Esophagus muscularis mucosa (tissue), 4 donors: ENCODE measurements around the gene NPB. TPM values are rescaled to one million over a fixed set of nuclear protein-coding genes. Genes with fewer than 3 reads are reported as not detected.

Source experiments
- DNase-seq: peaks from one replicate; pipeline ENCODE4 v3.0.0-alpha.2; 2017; ENCODE audit errors: extremely low spot score
- H3K27ac ChIP-seq, 4 donors: fragments of 200-600 bp; sonication (generic); replicated peaks in 1 of 4; 1 replicate in 3 of 4; 2 replicates in 1 of 4; pipeline ENCODE4 v1.5.1; 2016 to 2019; ENCODE audit warnings: mild to moderate bottlenecking in 1 of 4
- H3K27me3 ChIP-seq, 4 donors: fragments of 200-600 bp; sonication (generic); one replicate each; pipeline versions ENCODE4 v1.5.1 to v1.6.0; 2016 to 2019
- H3K36me3 ChIP-seq, 4 donors: fragments of 200-600 bp; sonication (generic); one replicate each; pipeline ENCODE4 v1.5.1; 2016 to 2019
- H3K4me1 ChIP-seq, 4 donors: fragments of 200-600 bp; sonication (generic); one replicate each; pipeline ENCODE4 v1.5.1; 2016 to 2019
- H3K4me3 ChIP-seq, 4 donors: fragments of 200-600 bp; sonication (generic); 1 replicate in 2 of 4; 2 replicates in 2 of 4; pipeline ENCODE4 v1.5.1; 2016 to 2019; ENCODE audit warnings: mild to moderate bottlenecking in 4 of 4, moderate library complexity in 1 of 4
- H3K9me3 ChIP-seq, 4 donors: fragments of 200-600 bp; sonication (generic); 1 replicate in 3 of 4; 2 replicates in 1 of 4; pipeline ENCODE4 v1.5.1; 2016 to 2019
- EP300 ChIP-seq: sonication (generic); formaldehyde crosslinking; IDR thresholded peaks from one replicate; pipeline ENCODE4 v1.6.1; 2017; ENCODE audit warnings: antibody characterized with exemption
- POLR2A ChIP-seq: fragments of 450-650 bp; IDR thresholded peaks from one replicate; pipeline ENCODE4 v1.6.1; 2017; ENCODE audit warnings: antibody characterized with exemption, moderate library complexity, mild to moderate bottlenecking, low read depth
- POLR2AphosphoS5 ChIP-seq, 2 donors: sonication (generic); formaldehyde crosslinking; IDR thresholded peaks; one replicate each; pipeline ENCODE4 v1.6.1; 2017; ENCODE audit warnings: antibody characterized with exemption in 2 of 2
- WGBS: methylation state at CpG from one replicate; pipeline ENCODE4 v1.1.5; 2018; 5-methylcytosine and 5-hydroxymethylcytosine counted together
- intact Hi-C: fragments of 100-400 bp; cut with DNase I; formaldehyde crosslinking; loops from one replicate; pipeline ENCODE4 v1.15.1; 2023
- total RNA-seq, 4 donors: library from RNA; depleted of rRNA; stranded (reverse); fragments of >200 nt; gene quantifications; one replicate each; pipeline versions ENCODE4 v1.1.0 to v1.2.1, GENCODE V29; 2016
- TF ChIP-seq, protein P1 (sequence below), 3 experiments: fragments of 200-600 bp in 2 of 3; fragments of 450-650 bp in 1 of 3; sonication (generic) in 2 of 3; IDR thresholded peaks; one replicate each; pipeline ENCODE4 v1.5.1; 2017 to 2019; ENCODE audit warnings: antibody characterized with exemption in 3 of 3, mild to moderate bottlenecking in 2 of 3, moderate library complexity in 1 of 3

The NPB gene
- total RNA-seq, 4 donors from 2014 or later, result 0.78 to 1.8 TPM; not detected in 2

DNA sequence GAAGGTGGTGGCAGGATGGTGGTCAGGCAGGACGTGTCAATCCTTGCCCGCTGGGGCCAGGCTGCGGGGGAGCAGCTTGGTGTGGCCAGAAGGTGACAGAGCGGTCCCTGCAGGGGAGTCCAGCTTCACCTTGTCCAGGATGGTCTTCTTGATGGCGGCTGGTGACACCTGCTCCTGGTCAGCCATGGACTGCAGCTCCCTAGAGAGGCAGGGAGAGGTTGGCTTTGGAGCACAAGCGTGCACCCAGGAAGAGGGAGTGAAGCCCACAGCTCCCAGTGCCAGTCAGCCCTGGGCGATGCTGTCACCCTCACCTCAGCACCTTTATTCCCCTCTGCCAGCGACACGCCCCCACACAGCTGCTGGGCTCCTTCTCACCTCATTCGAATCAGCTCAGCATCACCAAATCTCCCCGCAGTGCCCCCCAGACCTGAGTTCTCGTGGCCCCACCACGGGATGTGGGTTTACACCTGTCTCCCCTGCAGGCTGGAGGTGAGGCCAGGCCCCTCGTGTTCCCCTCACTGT, 31.2 kb downstream of the NPB start:
- Histone ChIP-seq H3K27ac (no peak overlapping the region), H3K36me3 (no peaks in the 10 kb centered on the region), H3K4me3 (no peak overlapping the region), H3K27me3 (peaks cover 0 to 15% (median 0%) of the 10 kb centered on the region in 4 donors), H3K9me3 (no peaks in the 10 kb centered on the region), H3K4me1 (peaks cover 20 to 30% (median 27%) of the 10 kb centered on the region in 4 donors)
- 87% methylated on average over 10 of the region's 14 CpGs for WGBS
- no peak for TF ChIP-seq EP300
- no peak for TF ChIP-seq POLR2AphosphoS5 (IDR thresholded peaks at IDR 0.05)
- no peak for TF ChIP-seq POLR2A
- TF ChIP-seq, protein P1, sequence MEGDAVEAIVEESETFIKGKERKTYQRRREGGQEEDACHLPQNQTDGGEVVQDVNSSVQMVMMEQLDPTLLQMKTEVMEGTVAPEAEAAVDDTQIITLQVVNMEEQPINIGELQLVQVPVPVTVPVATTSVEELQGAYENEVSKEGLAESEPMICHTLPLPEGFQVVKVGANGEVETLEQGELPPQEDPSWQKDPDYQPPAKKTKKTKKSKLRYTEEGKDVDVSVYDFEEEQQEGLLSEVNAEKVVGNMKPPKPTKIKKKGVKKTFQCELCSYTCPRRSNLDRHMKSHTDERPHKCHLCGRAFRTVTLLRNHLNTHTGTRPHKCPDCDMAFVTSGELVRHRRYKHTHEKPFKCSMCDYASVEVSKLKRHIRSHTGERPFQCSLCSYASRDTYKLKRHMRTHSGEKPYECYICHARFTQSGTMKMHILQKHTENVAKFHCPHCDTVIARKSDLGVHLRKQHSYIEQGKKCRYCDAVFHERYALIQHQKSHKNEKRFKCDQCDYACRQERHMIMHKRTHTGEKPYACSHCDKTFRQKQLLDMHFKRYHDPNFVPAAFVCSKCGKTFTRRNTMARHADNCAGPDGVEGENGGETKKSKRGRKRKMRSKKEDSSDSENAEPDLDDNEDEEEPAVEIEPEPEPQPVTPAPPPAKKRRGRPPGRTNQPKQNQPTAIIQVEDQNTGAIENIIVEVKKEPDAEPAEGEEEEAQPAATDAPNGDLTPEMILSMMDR (IDR thresholded peaks at IDR 0.05), result no peak
- intact Hi-C loops, result no loop called here
- no peak for DNase-seq

DNA sequence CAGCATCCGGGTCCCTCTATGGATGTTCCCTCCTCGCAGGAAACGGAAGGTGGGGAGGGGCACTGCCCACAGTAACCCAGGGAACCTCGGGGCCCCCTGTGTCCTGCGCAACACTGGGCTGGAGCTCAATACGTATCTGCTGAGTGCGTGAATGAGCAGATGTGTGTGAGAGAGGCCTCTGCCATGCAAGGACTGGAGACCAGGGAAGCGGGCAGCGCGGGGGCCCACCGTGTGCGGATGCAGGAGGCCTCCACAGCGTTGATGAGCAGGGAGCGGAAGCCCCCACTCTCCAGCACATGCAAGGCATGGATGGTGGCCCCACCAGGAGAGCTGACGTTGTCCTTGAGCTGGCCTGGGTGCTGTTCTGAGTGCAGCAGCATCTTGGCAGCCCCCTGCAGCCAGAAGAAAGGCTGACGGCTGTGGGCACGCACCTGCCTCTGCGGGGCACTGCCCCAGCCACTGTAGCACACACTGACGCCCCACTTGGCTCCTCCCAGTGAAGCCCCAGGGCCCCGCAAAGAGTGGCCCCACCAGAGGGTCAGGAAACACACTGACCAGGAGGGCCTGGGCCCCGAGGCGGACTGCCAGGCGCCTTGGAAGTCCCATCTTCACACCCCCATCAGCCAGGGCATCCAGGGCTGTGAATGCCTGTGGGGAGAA, 32.2 kb downstream of the NPB start:
- intact Hi-C loops, result no loop called here
- Histone ChIP-seq H3K36me3 (no peaks in the 10 kb centered on the region), H3K9me3 (no peaks in the 10 kb centered on the region), H3K27me3 (peaks cover 0 to 8% (median 0%) of the 10 kb centered on the region in 4 donors), H3K27ac (no peak overlapping the region), H3K4me1 (peaks cover 16 to 24% (median 19%) of the 10 kb centered on the region in 4 donors), H3K4me3 (no peak overlapping the region)
- WGBS, result 85% methylated on average over 15 of the region's 23 CpGs
- no peak for DNase-seq
- TF ChIP-seq, protein P1 (IDR thresholded peaks at IDR 0.05), result no peak
- TF ChIP-seq POLR2AphosphoS5 (IDR thresholded peaks at IDR 0.05) (no peak), EP300 (no peak), POLR2A (no peak)

DNA sequence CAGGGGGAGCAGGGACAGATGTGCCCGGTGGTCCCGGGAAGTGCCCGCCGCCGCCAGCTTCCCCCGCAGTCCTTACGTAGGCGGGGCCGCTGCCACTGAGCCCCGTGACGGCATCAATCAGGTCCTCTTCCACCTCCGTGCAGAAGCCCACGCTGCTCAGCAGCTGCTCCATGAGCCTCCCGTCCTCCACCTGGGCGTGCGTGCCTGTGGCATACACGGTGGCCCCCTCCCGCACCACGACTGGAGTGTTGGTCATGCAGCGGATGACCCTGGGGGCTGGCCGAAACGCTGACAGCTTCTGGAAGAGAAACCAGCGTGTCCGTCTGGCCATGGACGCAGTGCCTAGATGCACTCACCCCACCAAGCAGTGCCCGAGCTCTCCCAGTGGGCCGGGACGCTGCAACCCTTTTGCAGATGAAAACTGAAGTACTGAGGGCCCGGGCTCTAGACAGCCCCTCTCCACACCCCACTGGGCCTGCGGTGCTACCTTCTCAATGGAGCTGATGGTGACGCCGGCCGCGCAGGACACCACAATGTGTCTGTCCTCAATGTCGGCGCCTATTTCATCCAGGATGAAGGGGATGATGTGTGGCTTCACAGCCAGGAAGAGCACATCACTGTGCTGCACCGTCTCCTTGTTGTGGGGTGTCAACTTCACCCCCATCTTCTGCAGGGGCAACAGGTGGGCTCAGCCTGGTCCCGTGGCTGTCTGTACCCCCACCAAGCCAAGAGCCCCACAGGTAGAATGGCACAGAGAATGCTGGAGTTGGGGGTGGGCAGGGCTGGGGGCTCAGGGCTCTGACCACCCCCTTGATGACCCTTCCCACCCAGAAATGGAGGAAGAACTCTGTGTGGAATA, 33.0 kb downstream of the NPB start:
- H3K9me3 ChIP-seq, result no peaks in the 10 kb centered on the region
- WGBS, result 89% methylated on average over 31 of the region's 38 CpGs
- intact Hi-C loops, result no loop called here
- no peak overlapping the region for H3K4me3 ChIP-seq
- H3K27me3 ChIP-seq, result peaks cover 0 to 16% (median 0%) of the 10 kb centered on the region in 4 donors
- H3K27ac ChIP-seq, result no peak overlapping the region
- no peak for DNase-seq
- H3K36me3 ChIP-seq, result no peaks in the 10 kb centered on the region
- TF ChIP-seq POLR2AphosphoS5 (IDR thresholded peaks at IDR 0.05) (no peak), EP300 (no peak), POLR2A (no peak)
- TF ChIP-seq, protein P1 (IDR thresholded peaks at IDR 0.05), result no peak
- peaks cover 17 to 23% (median 21%) of the 10 kb centered on the region in 4 donors for H3K4me1 ChIP-seq

DNA sequence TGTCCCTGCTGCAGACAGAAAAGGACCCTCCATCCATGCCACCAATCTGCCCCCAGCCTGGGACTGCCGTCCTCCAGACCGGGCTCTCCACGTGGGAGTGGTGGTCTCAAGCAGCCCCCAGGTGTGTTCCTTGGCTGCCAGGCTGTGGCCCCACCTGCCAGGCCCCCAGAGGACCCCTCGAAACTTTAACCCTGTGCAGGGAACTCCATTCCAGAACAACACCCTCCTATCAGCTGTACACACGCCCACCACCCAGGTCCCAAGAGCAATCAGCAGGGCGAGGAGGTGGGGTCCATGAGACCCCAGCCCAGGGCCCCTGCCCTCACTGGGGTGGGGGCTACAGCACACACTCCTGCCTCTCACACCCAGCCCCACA, 33.7 kb downstream of the NPB start:
- Histone ChIP-seq H3K36me3 (no peaks in the 10 kb centered on the region), H3K9me3 (no peaks in the 10 kb centered on the region), H3K27ac (no peak overlapping the region), H3K4me3 (no peak overlapping the region), H3K4me1 (peaks cover 21 to 26% (median 23%) of the 10 kb centered on the region in 4 donors), H3K27me3 (peaks cover 0 to 22% (median 0%) of the 10 kb centered on the region in 4 donors)
- intact Hi-C loops, result no loop called here
- WGBS, result 77% methylated on average over 4 of the region's 6 CpGs
- TF ChIP-seq POLR2AphosphoS5 (IDR thresholded peaks at IDR 0.05) (no peak), EP300 (no peak), POLR2A (no peak)
- TF ChIP-seq, protein P1 (IDR thresholded peaks at IDR 0.05), result no peak
- no peak for DNase-seq
